HEK293 (cell line): ENCODE results near the gene ACTA2.

Experiments
- CTCF ChIA-PET: fragments of 350-600 bp; formaldehyde crosslinking; extraction: SDS; loops from one replicate; lab custom pipeline; 2021; ENCODE audit warnings: antibody characterized with exemption; lab: Yijun Ruan, JAX
- POLR2A ChIA-PET: fragments of 300-600 bp; formaldehyde crosslinking; extraction: SDS; loops from one replicate; lab custom pipeline; 2020; ENCODE audit warnings: antibody characterized with exemption, inconsistent platforms; lab: Yijun Ruan, JAX
- H3K27ac ChIP-seq: fragments of 200-500 bp; sonication (Bioruptor generic); 2 replicates; pipeline ENCODE4 v1.5.1; 2014; ENCODE audit warnings: low read depth, low read length, control low read depth, inconsistent platforms; ENCODE audit errors: extremely low read depth
- H3K36me3 ChIP-seq, 2 experiments: fragments of 200-500 bp in 1 of 2; sonication (Bioruptor generic) in 1 of 2; 1 replicate in 1 of 2; 2 replicates in 1 of 2; pipeline ENCODE4 v1.5.1; 2014 to 2017; ENCODE audit warnings: inconsistent platforms in 2 of 2, low read length in 2 of 2; ENCODE audit not compliant: control insufficient read depth in 2 of 2, insufficient read depth in 1 of 2
- H3K4me1 ChIP-seq: fragments of 200-500 bp; sonication (Bioruptor generic); 2 replicates; pipeline ENCODE4 v1.5.1; 2014; ENCODE audit warnings: mild to moderate bottlenecking, low read length, inconsistent platforms; ENCODE audit not compliant: control insufficient read depth, insufficient read depth
- H3K4me3 ChIP-seq: 2 replicates; pipeline ENCODE4 v1.5.1; 2011; ENCODE audit warnings: low read depth, mild to moderate bottlenecking, control low read depth, low read length, moderate library complexity
- H3K9me3 ChIP-seq: fragments of 200-500 bp; sonication (Bioruptor generic); 2 replicates; pipeline ENCODE4 v1.5.1; 2014; ENCODE audit warnings: low read depth, low read length, inconsistent platforms; ENCODE audit not compliant: control insufficient read depth, insufficient read depth
- BCL11A ChIP-seq: fragments of 450-650 bp; formaldehyde crosslinking; IDR thresholded peaks from 2 replicates; pipeline ENCODE4 v1.5.1; 2016; ENCODE audit warnings: low read depth, missing biosample characterization, missing genetic modification characterization
- HOXA7 ChIP-seq: sonication (generic); formaldehyde crosslinking; IDR thresholded peaks from 2 replicates; pipeline ENCODE4 v1.8.1; 2022; ENCODE audit warnings: missing genetic modification reagents, borderline replicate concordance
- MYNN ChIP-seq: fragments of 450-650 bp; formaldehyde crosslinking; IDR thresholded peaks from 2 replicates; pipeline ENCODE4 v1.5.1; 2016; ENCODE audit warnings: missing biosample characterization, missing genetic modification characterization, borderline replicate concordance
- PATZ1 ChIP-seq: fragments of 450-650 bp; formaldehyde crosslinking; IDR thresholded peaks from 2 replicates; pipeline ENCODE4 v1.5.1; 2016; ENCODE audit warnings: missing biosample characterization, missing genetic modification characterization
- WT1 ChIP-seq: fragments of 450-650 bp; formaldehyde crosslinking; IDR thresholded peaks from 2 replicates; pipeline ENCODE4 v1.5.1; 2016; ENCODE audit warnings: missing biosample characterization, missing genetic modification characterization
- YY1 ChIP-seq: fragments of 450-650 bp; formaldehyde crosslinking; IDR thresholded peaks from 2 replicates; pipeline ENCODE4 v1.5.1; 2018; ENCODE audit warnings: missing biosample characterization, missing genetic modification characterization
- YY2 ChIP-seq: fragments of 450-650 bp; formaldehyde crosslinking; IDR thresholded peaks from 2 replicates; pipeline ENCODE4 v1.5.1; 2016; ENCODE audit warnings: missing biosample characterization, missing genetic modification characterization
- ZNF146 ChIP-seq: fragments of 450-650 bp; formaldehyde crosslinking; IDR thresholded peaks from 2 replicates; pipeline ENCODE4 v1.5.1; 2016; ENCODE audit warnings: missing biosample characterization, missing genetic modification characterization
- ZNF16 ChIP-seq: fragments of 450-650 bp; formaldehyde crosslinking; IDR thresholded peaks from 2 replicates; pipeline ENCODE4 v1.5.1; 2016; ENCODE audit warnings: low read depth, missing biosample characterization, missing genetic modification characterization
- ZNF266 ChIP-seq: fragments of 450-650 bp; formaldehyde crosslinking; IDR thresholded peaks from 2 replicates; pipeline ENCODE4 v1.5.1; 2016; ENCODE audit warnings: missing biosample characterization, missing genetic modification characterization, low read depth
- ZNF324 ChIP-seq: fragments of 450-650 bp; formaldehyde crosslinking; IDR thresholded peaks from 2 replicates; pipeline ENCODE4 v1.5.1; 2016; ENCODE audit warnings: missing biosample characterization, missing genetic modification characterization
- ZNF341 ChIP-seq: fragments of 450-650 bp; formaldehyde crosslinking; IDR thresholded peaks from 2 replicates; pipeline ENCODE4; 2016; ENCODE audit warnings: low read depth, missing biosample characterization, missing genetic modification characterization
- ZNF514 ChIP-seq: fragments of 450-650 bp; formaldehyde crosslinking; IDR thresholded peaks from 2 replicates; pipeline ENCODE4 v1.5.1; 2016; ENCODE audit warnings: missing biosample characterization, missing genetic modification characterization
- ZNF530 ChIP-seq: fragments of 450-650 bp; formaldehyde crosslinking; IDR thresholded peaks from 2 replicates; pipeline ENCODE4 v1.5.1; 2016; ENCODE audit warnings: low read depth, missing biosample characterization, missing genetic modification characterization
- ZNF623 ChIP-seq: fragments of 450-650 bp; formaldehyde crosslinking; IDR thresholded peaks from 2 replicates; pipeline ENCODE4 v1.5.1; 2016; ENCODE audit warnings: missing biosample characterization, missing genetic modification characterization
- ZNF658 ChIP-seq: fragments of 450-650 bp; formaldehyde crosslinking; IDR thresholded peaks from 2 replicates; pipeline ENCODE4; 2016; ENCODE audit warnings: missing biosample characterization, missing genetic modification characterization
- ZNF664 ChIP-seq: fragments of 450-650 bp; formaldehyde crosslinking; IDR thresholded peaks from 2 replicates; pipeline ENCODE4 v1.5.1; 2016; ENCODE audit warnings: missing biosample characterization, missing genetic modification characterization
- ZNF677 ChIP-seq: fragments of 450-650 bp; IDR thresholded peaks from 2 replicates; pipeline ENCODE4 v1.5.0; 2018; ENCODE audit warnings: missing biosample characterization, mild to moderate bottlenecking, missing genetic modification characterization, moderate library complexity
- ZNF76 ChIP-seq: fragments of 450-650 bp; formaldehyde crosslinking; IDR thresholded peaks from 2 replicates; pipeline ENCODE4; 2016; ENCODE audit warnings: low read depth, missing biosample characterization, missing genetic modification characterization, borderline replicate concordance
- ZNF768 ChIP-seq: fragments of 450-650 bp; formaldehyde crosslinking; IDR thresholded peaks from 2 replicates; pipeline ENCODE4 v1.5.1; 2018; ENCODE audit warnings: missing biosample characterization, mild to moderate bottlenecking, missing genetic modification characterization
- ZXDB ChIP-seq: fragments of 450-650 bp; formaldehyde crosslinking; IDR thresholded peaks from 2 replicates; pipeline ENCODE4 v1.5.1; 2016; ENCODE audit warnings: missing biosample characterization, missing genetic modification characterization
- TF ChIP-seq, protein P1 (sequence below): fragments of 450-650 bp; formaldehyde crosslinking; IDR thresholded peaks from 2 replicates; pipeline ENCODE4 v1.5.1; 2017; ENCODE audit warnings: missing biosample characterization, missing genetic modification characterization
- TF ChIP-seq, protein P2 (sequence below): fragments of 450-650 bp; formaldehyde crosslinking; IDR thresholded peaks from 2 replicates; pipeline ENCODE4 v1.5.1; 2016; ENCODE audit warnings: missing biosample characterization, missing genetic modification characterization, borderline replicate concordance

ACTA2 gene

GRCh38 chr10:88938039-88938438 lies 14.5 kb downstream of the ACTA2 start (continued):
- TF ChIP-seq, protein P1, sequence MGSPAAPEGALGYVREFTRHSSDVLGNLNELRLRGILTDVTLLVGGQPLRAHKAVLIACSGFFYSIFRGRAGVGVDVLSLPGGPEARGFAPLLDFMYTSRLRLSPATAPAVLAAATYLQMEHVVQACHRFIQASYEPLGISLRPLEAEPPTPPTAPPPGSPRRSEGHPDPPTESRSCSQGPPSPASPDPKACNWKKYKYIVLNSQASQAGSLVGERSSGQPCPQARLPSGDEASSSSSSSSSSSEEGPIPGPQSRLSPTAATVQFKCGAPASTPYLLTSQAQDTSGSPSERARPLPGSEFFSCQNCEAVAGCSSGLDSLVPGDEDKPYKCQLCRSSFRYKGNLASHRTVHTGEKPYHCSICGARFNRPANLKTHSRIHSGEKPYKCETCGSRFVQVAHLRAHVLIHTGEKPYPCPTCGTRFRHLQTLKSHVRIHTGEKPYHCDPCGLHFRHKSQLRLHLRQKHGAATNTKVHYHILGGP (tag by site-specific recombination) = no peak
- no peak for TF ChIP-seq HOXA7 (CRISPR knock-in tag)
- TF ChIP-seq ZNF623 (tag by site-specific recombination) = no peak
- no peak for TF ChIP-seq ZNF514 (tag by site-specific recombination)

GRCh38 chr10:88936656-88937055 lies 15.9 kb downstream of the ACTA2 start:
- Histone ChIP-seq H3K9me3 (no peaks in the 10 kb centered on the region), H3K36me3 (peaks cover 0 to 49% of the 10 kb centered on the region in 2 experiments; a peak in 1 of 3 replicates)
- TF ChIP-seq ZNF677 (no peak), WT1 (tag by site-specific recombination) (no peak), ZNF16 (no peak), ZNF530 (tag by site-specific recombination) (no peak)
- TF ChIP-seq, all 188 proteins: peak for 0
- H3K27ac ChIP-seq = no peak overlapping the region
- CTCF ChIA-PET = interaction anchor here (0.6 to 11.9 kb wide), 11 partner anchors 9 to 281 kb away, joined by 3 to 456 read pairs (median 4); partner anchors contain the start of genes CH25H and FAS
- H3K4me3 ChIP-seq = no peak overlapping the region
- POLR2A ChIA-PET = interaction anchor here (0.5 kb wide), 1 partner anchor 175 kb away, joined by 3 read pairs; no protein-coding TSS in a partner anchor
- H3K4me1 ChIP-seq = peaks cover 5% of the 10 kb centered on the region; the same call in 1 of the 2 replicates

DNA sequence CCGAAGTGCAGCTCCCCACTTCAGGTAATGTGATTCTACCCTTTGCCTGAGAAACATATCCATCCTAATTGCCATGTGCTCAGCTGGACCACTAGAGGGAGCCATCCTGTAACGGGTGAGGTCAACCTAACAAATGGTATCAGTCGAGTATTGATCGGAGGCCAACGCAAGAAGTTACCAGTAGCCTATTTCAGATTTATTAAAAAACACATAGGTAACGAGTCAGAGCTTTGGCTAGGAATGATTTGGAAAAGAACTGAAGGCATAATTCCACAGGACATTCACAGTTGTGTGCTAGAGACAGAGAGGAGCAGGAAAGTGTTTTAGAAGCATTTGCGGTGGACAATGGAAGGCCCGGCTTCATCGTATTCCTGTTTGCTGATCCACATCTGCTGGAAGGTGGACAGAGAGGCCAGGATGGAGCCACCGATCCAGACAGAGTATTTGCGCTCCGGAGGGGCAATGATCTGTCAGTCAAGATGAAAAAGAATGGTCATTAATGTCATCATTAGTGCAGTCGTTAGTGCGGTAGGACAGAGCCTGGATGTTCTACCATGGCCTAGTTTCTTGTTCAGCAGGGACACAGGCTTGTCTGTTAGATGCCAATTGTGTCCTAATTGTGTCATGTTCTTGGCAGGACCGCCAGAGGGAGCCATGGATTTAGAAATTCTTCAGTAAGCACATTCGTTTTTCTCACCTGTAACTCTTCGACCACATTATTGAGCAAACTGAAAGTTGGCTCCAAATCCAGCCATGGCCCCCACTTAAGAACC lies 17.5 kb downstream of the ACTA2 start:
- POLR2A ChIA-PET = no interaction called here
- H3K27ac ChIP-seq = no peak overlapping the region
- CTCF ChIA-PET = interaction anchor here (0.6 to 11.9 kb wide), 66 partner anchors 11 to 1353 kb away, joined by 3 to 456 read pairs (median 4); partner anchors contain the start of genes CH25H and FAS
- no peak overlapping the region for H3K4me3 ChIP-seq
- no peaks in the 10 kb centered on the region for H3K9me3 ChIP-seq
- peaks cover 0 to 36% of the 10 kb centered on the region in 2 experiments; a peak in 1 of 3 replicates for H3K36me3 ChIP-seq
- peaks cover 5% of the 10 kb centered on the region; the same call in 1 of the 2 replicates for H3K4me1 ChIP-seq
- TF ChIP-seq ZNF266 (no peak), ZNF76 (no peak), PATZ1 (tag by site-specific recombination) (no peak), BCL11A (tag by site-specific recombination) (no peak), MYNN (tag by site-specific recombination) (no peak), ZXDB (no peak; the same call in 1 of the 2 replicates), YY1 (tag by site-specific recombination) (no peak), ZNF658 (tag by site-specific recombination) (no peak), ZNF341 (tag by site-specific recombination) (no peak), YY2 (no peak), ZNF664 (tag by site-specific recombination) (no peak), ZNF768 (tag by site-specific recombination) (no peak), ZNF146 (tag by site-specific recombination) (no peak), ZNF324 (tag by site-specific recombination) (no peak)
- TF ChIP-seq, protein P2, sequence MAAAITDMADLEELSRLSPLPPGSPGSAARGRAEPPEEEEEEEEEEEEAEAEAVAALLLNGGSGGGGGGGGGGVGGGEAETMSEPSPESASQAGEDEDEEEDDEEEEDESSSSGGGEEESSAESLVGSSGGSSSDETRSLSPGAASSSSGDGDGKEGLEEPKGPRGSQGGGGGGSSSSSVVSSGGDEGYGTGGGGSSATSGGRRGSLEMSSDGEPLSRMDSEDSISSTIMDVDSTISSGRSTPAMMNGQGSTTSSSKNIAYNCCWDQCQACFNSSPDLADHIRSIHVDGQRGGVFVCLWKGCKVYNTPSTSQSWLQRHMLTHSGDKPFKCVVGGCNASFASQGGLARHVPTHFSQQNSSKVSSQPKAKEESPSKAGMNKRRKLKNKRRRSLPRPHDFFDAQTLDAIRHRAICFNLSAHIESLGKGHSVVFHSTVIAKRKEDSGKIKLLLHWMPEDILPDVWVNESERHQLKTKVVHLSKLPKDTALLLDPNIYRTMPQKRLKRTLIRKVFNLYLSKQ (tag by site-specific recombination) = no peak
